HG03108 (cell line): Measurements from ENCODE around the gene MSH4.
"Not testable (repeated sequence)": the region's sequence is repeated elsewhere in the genome, so short reads cannot be mapped to it uniquely, and the experiment has no call there.

Source experiments
- ATAC-seq: cut with Tn5 transposase; IDR thresholded peaks from one replicate; pipeline ENCODE4 v1.9.1; 2021; ENCODE audit warnings: moderate library complexity; ENCODE audit not compliant: unreplicated experiment

Gene MSH4

GRCh38 chr1:75932304-75932703, 135.6 kb downstream of the MSH4 start, which contains the start of gene ASB17:
Gene ASB17, minus strand, starts transcription at chr1:75932404. Its CDS starts 113 bp downstream, at chr1:75932291.
- no peak for ATAC-seq

GRCh38 chr1:75937034-75937433, 140.4 kb downstream of the MSH4 start:
- no peak for ATAC-seq

- not testable (repeated sequence) for ATAC-seq
Measured at GRCh38 chr1:75943037-75943436, 146.4 kb downstream of the MSH4 start.

- no peak for ATAC-seq
Measured at GRCh38 chr1:75950176-75950575, 153.5 kb downstream of the MSH4 start.

GRCh38 chr1:75952016-75952415, 155.3 kb downstream of the MSH4 start:
- no peak for ATAC-seq

GRCh38 chr1:75953461-75953860, 156.8 kb downstream of the MSH4 start:
- no peak for ATAC-seq

- ATAC-seq, result no peak
Measured at GRCh38 chr1:75954586-75954985, 157.9 kb downstream of the MSH4 start.
